ENCODE measurements around the gene ZNF608. TPM values are rescaled to one million over a fixed set of nuclear protein-coding genes. Genes with fewer than 3 reads are reported as not detected.
A peak's percentile ranks its signal among the peaks of the same experiment; 100 is the strongest.

ZNF608 gene
- total and polyA plus RNA-seq, 2 experiments from 2014 or later, result 20.5 to 42.4 TPM

DNA sequence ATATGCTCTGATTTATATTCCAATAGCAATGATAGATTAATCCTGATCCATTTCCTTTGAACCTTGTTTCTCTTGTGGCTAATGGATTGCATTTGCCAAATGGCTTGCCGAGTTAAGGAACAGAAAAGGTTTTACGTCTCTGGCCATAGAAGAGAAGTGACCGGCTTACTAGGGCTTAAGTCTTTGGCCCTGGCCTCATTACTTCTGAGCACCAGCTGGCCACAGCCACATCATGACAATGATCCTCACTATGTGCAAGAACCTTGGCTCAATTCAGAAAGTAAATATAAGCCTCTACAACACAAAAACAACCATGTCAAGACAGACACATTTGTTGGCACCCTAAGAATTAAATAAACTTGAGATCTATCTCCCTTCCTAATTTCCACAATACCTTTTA, 46.1 kb downstream of the ZNF608 start:
- H3K4me2 ChIP-seq, result peak overlapping the region; percentile 37
- peaks cover 98% of the 10 kb centered on the region for H3K79me2 ChIP-seq (replicated peaks; ENCODE audit: insufficient read depth)
- no peaks in the 10 kb centered on the region for H3K36me3 ChIP-seq (ENCODE audit: insufficient read depth)
- H2AFZ ChIP-seq, result no peak overlapping the region
- H3K4me1 ChIP-seq (ENCODE audit: insufficient read depth), result peaks cover 72% of the 10 kb centered on the region
- no peaks in the 10 kb centered on the region for H3K9me2 ChIP-seq (ENCODE audit: insufficient read depth)
- Mint-ChIP-seq H3K9me3 (no peaks in the 10 kb centered on the region), H3K27me3 (ENCODE audit: insufficient read depth, low read depth, poor library complexity) (peaks cover 5% of the 10 kb centered on the region), H3K27ac (no peak overlapping the region; the same call in 1 of the 2 replicates), H3K4me3 (no peak overlapping the region), H3K36me3 (ENCODE audit: low read depth) (peaks cover 16% of the 10 kb centered on the region), H3K4me1 (peaks cover 88% of the 10 kb centered on the region)
- H3F3A ChIP-seq (replicated peaks; ENCODE audit: low read depth), result no peaks in the 10 kb centered on the region
- H3K27ac ChIP-seq (ENCODE audit: low read depth), result peak overlapping the region; percentile 76; the same call in 1 of the 2 replicates
- no peaks in the 10 kb centered on the region; the same call in 1 of the 2 replicates for H4K20me1 ChIP-seq (replicated peaks; ENCODE audit: insufficient read depth)
- ATAC-seq, result no peak
- H3K4me3 ChIP-seq, result no peak overlapping the region; the same call in 1 of the 2 replicates
- no peaks in the 10 kb centered on the region for H3K27me3 ChIP-seq (ENCODE audit: insufficient read depth)
- TF ChIP-seq EZH2 (IDR thresholded peaks at IDR 0.05; ENCODE audit: low read depth, unreplicated experiment) (no peak), JUNB (IDR thresholded peaks at IDR 0.05; ENCODE audit: unreplicated experiment) (no peak), ZNF331 (CRISPR knock-in tag; IDR thresholded peaks at IDR 0.05; ENCODE audit: low read depth) (no peak), CREB1 (CRISPR knock-in tag; IDR thresholded peaks at IDR 0.05; ENCODE audit: low read depth) (no peak), EZH2phosphoT487 (IDR thresholded peaks at IDR 0.05; ENCODE audit: unreplicated experiment) (no peak), ZNF114 (CRISPR knock-in tag; IDR thresholded peaks at IDR 0.05) (no peak), NANOG (IDR thresholded peaks at IDR 0.05; ENCODE audit: borderline replicate concordance) (no peak), STAT1 (IDR thresholded peaks at IDR 0.05; ENCODE audit: unreplicated experiment) (no peak), POLR2AphosphoS5 (IDR thresholded peaks at IDR 0.05; ENCODE audit: low read depth) (no peak)
- TF ChIP-seq, protein P1, sequence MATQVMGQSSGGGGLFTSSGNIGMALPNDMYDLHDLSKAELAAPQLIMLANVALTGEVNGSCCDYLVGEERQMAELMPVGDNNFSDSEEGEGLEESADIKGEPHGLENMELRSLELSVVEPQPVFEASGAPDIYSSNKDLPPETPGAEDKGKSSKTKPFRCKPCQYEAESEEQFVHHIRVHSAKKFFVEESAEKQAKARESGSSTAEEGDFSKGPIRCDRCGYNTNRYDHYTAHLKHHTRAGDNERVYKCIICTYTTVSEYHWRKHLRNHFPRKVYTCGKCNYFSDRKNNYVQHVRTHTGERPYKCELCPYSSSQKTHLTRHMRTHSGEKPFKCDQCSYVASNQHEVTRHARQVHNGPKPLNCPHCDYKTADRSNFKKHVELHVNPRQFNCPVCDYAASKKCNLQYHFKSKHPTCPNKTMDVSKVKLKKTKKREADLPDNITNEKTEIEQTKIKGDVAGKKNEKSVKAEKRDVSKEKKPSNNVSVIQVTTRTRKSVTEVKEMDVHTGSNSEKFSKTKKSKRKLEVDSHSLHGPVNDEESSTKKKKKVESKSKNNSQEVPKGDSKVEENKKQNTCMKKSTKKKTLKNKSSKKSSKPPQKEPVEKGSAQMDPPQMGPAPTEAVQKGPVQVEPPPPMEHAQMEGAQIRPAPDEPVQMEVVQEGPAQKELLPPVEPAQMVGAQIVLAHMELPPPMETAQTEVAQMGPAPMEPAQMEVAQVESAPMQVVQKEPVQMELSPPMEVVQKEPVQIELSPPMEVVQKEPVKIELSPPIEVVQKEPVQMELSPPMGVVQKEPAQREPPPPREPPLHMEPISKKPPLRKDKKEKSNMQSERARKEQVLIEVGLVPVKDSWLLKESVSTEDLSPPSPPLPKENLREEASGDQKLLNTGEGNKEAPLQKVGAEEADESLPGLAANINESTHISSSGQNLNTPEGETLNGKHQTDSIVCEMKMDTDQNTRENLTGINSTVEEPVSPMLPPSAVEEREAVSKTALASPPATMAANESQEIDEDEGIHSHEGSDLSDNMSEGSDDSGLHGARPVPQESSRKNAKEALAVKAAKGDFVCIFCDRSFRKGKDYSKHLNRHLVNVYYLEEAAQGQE (IDR thresholded peaks at IDR 0.05; ENCODE audit: unreplicated experiment), result no peak
- TF ChIP-seq, protein P2, sequence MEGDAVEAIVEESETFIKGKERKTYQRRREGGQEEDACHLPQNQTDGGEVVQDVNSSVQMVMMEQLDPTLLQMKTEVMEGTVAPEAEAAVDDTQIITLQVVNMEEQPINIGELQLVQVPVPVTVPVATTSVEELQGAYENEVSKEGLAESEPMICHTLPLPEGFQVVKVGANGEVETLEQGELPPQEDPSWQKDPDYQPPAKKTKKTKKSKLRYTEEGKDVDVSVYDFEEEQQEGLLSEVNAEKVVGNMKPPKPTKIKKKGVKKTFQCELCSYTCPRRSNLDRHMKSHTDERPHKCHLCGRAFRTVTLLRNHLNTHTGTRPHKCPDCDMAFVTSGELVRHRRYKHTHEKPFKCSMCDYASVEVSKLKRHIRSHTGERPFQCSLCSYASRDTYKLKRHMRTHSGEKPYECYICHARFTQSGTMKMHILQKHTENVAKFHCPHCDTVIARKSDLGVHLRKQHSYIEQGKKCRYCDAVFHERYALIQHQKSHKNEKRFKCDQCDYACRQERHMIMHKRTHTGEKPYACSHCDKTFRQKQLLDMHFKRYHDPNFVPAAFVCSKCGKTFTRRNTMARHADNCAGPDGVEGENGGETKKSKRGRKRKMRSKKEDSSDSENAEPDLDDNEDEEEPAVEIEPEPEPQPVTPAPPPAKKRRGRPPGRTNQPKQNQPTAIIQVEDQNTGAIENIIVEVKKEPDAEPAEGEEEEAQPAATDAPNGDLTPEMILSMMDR (conservative IDR thresholded peaks at IDR 0.05; ENCODE audit: low read depth in 2 of 2), result no peak
- TF ChIP-seq, protein P3, sequence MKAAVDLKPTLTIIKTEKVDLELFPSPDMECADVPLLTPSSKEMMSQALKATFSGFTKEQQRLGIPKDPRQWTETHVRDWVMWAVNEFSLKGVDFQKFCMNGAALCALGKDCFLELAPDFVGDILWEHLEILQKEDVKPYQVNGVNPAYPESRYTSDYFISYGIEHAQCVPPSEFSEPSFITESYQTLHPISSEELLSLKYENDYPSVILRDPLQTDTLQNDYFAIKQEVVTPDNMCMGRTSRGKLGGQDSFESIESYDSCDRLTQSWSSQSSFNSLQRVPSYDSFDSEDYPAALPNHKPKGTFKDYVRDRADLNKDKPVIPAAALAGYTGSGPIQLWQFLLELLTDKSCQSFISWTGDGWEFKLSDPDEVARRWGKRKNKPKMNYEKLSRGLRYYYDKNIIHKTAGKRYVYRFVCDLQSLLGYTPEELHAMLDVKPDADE (IDR thresholded peaks at IDR 0.05), result no peak
- TF ChIP-seq, protein P4, sequence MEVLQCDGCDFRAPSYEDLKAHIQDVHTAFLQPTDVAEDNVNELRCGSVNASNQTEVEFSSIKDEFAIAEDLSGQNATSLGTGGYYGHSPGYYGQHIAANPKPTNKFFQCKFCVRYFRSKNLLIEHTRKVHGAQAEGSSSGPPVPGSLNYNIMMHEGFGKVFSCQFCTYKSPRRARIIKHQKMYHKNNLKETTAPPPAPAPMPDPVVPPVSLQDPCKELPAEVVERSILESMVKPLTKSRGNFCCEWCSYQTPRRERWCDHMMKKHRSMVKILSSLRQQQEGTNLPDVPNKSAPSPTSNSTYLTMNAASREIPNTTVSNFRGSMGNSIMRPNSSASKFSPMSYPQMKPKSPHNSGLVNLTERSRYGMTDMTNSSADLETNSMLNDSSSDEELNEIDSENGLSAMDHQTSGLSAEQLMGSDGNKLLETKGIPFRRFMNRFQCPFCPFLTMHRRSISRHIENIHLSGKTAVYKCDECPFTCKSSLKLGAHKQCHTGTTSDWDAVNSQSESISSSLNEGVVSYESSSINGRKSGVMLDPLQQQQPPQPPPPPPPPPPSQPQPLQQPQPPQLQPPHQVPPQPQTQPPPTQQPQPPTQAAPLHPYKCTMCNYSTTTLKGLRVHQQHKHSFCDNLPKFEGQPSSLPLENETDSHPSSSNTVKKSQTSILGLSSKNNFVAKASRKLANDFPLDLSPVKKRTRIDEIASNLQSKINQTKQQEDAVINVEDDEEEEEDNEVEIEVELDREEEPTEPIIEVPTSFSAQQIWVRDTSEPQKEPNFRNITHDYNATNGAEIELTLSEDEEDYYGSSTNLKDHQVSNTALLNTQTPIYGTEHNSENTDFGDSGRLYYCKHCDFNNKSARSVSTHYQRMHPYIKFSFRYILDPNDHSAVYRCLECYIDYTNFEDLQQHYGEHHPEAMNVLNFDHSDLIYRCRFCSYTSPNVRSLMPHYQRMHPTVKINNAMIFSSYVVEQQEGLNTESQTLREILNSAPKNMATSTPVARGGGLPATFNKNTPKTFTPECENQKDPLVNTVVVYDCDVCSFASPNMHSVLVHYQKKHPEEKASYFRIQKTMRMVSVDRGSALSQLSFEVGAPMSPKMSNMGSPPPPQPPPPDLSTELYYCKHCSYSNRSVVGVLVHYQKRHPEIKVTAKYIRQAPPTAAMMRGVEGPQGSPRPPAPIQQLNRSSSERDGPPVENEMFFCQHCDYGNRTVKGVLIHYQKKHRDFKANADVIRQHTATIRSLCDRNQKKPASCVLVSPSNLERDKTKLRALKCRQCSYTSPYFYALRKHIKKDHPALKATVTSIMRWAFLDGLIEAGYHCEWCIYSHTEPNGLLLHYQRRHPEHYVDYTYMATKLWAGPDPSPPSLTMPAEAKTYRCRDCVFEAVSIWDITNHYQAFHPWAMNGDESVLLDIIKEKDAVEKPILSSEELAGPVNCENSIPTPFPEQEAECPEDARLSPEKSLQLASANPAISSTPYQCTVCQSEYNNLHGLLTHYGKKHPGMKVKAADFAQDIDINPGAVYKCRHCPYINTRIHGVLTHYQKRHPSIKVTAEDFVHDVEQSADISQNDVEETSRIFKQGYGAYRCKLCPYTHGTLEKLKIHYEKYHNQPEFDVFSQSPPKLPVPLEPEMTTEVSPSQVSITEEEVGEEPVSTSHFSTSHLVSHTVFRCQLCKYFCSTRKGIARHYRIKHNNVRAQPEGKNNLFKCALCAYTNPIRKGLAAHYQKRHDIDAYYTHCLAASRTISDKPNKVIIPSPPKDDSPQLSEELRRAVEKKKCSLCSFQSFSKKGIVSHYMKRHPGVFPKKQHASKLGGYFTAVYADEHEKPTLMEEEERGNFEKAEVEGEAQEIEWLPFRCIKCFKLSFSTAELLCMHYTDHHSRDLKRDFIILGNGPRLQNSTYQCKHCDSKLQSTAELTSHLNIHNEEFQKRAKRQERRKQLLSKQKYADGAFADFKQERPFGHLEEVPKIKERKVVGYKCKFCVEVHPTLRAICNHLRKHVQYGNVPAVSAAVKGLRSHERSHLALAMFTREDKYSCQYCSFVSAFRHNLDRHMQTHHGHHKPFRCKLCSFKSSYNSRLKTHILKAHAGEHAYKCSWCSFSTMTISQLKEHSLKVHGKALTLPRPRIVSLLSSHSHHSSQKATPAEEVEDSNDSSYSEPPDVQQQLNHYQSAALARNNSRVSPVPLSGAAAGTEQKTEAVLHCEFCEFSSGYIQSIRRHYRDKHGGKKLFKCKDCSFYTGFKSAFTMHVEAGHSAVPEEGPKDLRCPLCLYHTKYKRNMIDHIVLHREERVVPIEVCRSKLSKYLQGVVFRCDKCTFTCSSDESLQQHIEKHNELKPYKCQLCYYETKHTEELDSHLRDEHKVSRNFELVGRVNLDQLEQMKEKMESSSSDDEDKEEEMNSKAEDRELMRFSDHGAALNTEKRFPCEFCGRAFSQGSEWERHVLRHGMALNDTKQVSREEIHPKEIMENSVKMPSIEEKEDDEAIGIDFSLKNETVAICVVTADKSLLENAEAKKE (CRISPR knock-in tag; IDR thresholded peaks at IDR 0.05), result no peak
- DNase-seq (ENCODE audit: low spot score), result no peak

Measured in GM23338 (cell line).